GM12872 (cell line): ENCODE measurements around the gene RAD51D.

Experiments used
- TF ChIP-seq, protein P1 (sequence below): IDR thresholded peaks from 3 replicates; pipeline ENCODE4 v1.5.1; 2011; ENCODE audit warnings: low read depth, mild to moderate bottlenecking, low read length, moderate library complexity; ENCODE audit not compliant: insufficient read depth

The RAD51D gene

DNA sequence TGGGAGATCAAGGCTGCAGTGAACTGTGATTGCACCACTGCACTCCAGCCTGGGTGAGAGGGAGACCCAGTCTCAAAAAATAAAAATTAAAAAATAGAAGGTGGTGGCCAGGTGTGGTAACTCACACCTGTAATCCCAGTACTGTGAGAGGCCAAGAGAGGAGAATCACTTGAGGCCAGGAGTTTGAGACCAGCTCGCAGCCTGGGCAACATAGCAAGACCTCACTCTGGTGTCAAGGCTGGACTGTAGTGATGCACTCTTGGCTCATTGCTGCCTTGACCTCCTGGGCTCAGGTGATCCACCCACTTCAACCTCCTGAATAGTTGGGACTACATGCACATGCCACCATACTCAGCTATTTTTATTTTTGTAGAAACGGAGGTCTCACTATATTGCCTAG lies 69.5 kb downstream of the RAD51D start:
- TF ChIP-seq, protein P1, sequence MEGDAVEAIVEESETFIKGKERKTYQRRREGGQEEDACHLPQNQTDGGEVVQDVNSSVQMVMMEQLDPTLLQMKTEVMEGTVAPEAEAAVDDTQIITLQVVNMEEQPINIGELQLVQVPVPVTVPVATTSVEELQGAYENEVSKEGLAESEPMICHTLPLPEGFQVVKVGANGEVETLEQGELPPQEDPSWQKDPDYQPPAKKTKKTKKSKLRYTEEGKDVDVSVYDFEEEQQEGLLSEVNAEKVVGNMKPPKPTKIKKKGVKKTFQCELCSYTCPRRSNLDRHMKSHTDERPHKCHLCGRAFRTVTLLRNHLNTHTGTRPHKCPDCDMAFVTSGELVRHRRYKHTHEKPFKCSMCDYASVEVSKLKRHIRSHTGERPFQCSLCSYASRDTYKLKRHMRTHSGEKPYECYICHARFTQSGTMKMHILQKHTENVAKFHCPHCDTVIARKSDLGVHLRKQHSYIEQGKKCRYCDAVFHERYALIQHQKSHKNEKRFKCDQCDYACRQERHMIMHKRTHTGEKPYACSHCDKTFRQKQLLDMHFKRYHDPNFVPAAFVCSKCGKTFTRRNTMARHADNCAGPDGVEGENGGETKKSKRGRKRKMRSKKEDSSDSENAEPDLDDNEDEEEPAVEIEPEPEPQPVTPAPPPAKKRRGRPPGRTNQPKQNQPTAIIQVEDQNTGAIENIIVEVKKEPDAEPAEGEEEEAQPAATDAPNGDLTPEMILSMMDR: no peak

DNA sequence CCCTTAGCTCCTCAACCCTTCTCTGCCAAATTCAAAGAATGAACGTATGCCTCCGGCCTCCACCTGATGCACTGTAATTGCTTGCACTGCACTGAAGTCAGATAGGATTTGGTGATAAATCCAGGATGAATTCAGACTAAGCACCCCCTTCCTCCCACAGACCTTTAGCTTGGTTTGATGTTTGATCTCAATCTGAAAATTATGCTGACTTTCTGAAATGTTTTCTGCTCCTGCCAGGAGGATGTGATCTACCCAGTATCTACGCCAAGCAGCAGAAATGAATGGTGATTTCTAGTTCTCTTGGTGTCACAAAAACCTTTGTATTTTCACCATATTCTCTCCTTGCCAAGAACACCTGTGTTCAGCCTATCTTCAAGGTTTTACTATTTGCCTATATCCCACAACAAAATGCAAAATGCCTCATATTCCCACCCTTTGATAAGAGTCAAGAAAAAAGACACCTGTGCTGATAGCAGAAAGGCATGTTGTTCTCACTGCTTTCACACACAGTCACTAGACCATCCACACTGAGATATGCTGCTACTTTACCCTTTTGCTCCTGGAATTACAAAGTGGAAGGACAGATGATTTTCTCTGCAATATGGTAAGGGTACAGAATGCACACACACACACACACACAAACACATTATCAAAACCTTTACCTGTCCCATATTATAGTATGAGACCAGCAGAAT lies 70.8 kb downstream of the RAD51D start:
- TF ChIP-seq, protein P1: no peak

DNA sequence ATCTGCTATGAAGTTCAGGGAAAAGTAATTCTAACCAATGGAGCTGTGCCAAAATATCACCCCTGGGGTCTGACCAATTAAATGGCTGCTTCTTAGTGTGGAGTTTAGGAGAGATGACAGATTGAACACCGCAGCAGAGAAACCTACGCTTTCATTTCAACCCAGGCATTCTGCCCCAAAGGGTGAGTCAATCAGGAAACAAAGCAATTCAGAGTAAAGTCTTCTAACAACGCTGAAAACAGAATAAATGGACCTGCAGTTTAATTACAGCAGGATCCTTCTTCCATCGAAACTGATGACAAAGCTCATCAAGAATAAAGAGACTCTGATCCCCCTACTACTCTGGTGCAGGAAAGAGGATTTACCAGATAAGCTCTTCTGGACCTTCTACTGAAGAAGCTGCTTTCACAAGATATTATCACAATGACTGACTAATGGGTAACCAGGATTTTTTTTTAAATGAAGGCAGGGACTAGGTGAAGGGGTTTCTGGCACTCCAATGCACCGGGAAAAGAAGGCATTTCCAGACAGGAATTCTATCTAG lies 72.8 kb downstream of the RAD51D start:
- TF ChIP-seq, protein P1: no peak

DNA sequence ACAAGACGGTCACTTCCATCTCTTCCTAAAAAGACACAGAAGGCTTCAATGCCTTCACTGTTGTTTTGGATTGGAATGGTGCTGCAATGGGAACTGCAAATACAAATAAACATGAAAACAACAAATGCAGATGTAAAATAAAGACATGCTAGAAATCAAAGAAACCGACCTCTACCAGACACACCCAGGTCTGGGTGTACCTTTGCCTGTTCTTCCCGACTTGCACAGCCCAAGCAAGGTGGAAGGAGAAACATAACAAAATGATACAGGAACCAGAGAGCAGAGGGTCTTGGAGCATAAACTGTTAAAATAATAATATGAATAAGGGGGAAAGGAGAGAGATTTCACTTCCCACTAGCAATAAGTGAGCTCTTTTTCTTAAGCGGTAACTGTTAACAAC lies 73.4 kb downstream of the RAD51D start:
- TF ChIP-seq, protein P1: no peak

DNA sequence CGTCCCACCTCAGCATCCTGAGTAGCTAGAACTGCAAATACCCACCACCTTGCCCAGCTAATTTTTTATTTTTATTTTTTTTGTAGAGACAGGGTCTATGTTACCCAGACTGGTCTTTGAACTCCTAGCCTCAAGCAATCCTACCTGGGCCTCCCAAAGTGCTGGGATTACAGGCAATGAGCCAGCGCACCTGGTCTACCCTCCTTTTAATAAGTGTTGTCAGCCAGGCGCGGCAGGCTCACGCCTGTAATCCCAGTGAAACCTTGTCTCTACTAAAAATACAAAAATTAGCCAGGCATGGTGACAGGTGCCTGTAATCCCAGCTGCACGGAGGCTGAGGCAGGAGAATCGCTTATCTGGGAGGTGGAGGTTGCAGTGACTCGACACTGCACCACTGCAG lies 75.5 kb downstream of the RAD51D start:
- TF ChIP-seq, protein P1: no peak
